ENCODE measurements around the gene DESI2.
"Not testable (repeated sequence)": the region's sequence is repeated elsewhere in the genome, so short reads cannot be mapped to it uniquely, and the experiment has no call there.

DESI2 gene

DNA sequence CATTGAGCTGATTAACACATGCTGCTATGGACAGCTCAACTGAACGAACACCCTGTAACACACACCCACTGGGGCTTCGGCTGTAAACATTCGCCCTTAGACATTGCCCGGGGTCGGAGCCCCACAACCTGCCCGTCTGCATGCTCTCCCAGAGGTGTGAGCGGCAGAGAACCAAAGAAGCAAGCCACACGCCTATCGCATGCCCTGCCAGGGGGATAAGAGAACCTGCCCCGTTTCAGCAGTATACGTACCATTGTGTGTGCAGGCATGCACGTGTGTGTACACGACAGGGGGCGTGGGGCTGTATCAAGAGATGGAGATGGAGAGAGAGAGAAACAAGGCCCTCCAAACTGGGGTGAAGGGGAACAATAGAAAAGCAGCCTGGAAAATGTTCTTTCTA lies 9.9 kb upstream of the DESI2 start:
- H3K4me3 ChIP-seq (ENCODE audit: low read length), result no peak overlapping the region
- TF ChIP-seq ZNF274 (IDR thresholded peaks at IDR 0.05; ENCODE audit: low read depth, low read length), result no peak

- H3K4me3 ChIP-seq (ENCODE audit: low read length), result no peak overlapping the region
- no peak for TF ChIP-seq ZNF274 (IDR thresholded peaks at IDR 0.05; ENCODE audit: low read depth, low read length)
Measured at GRCh38 chr1:244645414-244645813, 7.5 kb upstream of the DESI2 start.

GRCh38 chr1:244645890-244646289 lies 7.0 kb upstream of the DESI2 start:
- no peak for TF ChIP-seq ZNF274 (IDR thresholded peaks at IDR 0.05; ENCODE audit: low read depth, low read length)
- H3K4me3 ChIP-seq (ENCODE audit: low read length), result no peak overlapping the region

DNA sequence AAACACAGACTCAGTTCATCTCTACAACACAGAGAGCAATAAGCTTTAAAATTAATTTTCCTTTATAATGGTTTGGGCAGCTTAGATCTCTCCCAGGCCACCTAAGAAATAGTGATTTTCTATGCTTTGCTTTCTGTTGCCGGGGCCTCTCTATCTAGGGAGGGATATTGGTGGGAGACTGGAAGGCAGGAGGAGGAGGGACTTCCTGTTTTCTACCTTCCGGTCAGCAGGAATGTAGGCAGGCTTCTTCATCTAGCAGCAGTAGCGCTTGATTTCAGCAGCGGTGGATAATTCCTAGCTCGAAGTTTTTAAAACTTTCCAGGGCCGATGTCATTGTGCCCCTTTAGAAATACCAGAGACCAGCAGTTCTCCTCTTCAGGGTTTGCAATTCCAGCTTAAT lies 5.1 kb upstream of the DESI2 start:
- TF ChIP-seq ZNF274 (IDR thresholded peaks at IDR 0.05; ENCODE audit: low read depth, low read length), result no peak
- no peak overlapping the region for H3K4me3 ChIP-seq (ENCODE audit: low read length)

DNA sequence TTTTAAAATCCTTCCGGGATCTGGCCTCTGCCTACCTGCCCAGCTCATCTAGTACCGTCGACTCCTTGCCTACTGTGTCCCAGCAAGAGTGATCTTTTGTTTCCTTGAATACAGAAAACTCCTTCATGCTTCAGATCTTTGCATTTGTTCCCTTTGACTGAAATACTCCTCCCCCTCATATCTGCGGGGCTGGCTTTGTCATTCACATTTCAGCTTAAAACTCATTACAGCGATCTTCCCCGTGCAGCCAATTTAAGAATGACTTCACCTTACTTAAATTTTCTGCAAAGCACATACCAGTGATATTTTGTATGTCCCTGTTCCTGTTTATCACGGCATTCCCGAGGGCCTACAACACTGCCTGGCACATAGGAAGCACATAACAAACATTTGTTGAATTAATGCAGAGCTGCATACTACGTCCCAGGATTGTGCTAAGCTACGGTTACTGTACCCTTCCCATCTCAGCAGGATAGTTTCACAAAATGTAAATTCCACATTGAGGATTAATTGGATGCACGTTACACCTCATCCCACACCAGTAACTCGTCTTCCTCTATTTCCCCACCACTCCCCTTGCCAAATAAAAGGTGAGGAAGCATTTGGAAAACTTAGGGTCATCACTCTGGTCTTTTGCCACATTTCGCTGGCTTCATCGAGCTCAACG lies 837 bp upstream of the DESI2 start:
- no peak for TF ChIP-seq ZNF274 (IDR thresholded peaks at IDR 0.05; ENCODE audit: low read depth, low read length)
- peak overlapping the region; percentile 54 for H3K4me3 ChIP-seq (ENCODE audit: low read length)

DNA sequence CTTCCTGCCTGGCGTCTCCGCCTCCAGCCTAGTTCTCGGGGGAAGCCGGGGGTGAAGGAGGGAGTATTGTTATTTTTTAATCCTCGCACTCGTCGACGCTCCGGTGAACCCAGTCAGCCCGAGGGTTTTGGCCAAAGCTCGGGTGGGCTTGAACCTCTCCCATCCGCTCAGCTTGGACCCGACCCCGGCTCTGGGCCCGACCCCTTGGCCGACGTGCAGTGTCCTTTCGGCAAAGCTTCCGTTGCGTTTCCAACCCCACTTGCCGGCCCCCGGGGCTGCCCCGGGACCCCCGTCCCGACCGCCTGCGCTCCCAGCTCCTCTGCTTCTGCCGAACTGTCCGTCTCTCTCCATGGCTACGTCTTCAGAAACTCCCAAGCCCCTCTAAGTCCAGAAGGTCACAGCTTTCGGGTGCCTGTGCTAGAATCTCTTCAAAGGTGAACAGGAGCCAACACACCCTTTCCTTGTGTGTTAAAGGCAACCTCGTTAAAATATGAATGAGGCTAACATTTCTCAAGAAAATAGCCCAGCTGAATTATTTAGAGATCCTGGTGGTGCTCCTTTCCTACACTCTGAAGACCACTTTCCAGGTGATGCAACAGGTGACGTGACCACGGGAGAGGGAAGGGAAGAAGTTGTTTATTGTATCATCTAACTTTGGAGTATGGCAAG lies 647 bp downstream of the DESI2 start:
- no peak for TF ChIP-seq ZNF274 (IDR thresholded peaks at IDR 0.05; ENCODE audit: low read depth, low read length)

GRCh38 chr1:244654108-244655038 lies 1.4 kb downstream of the DESI2 start:
- TF ChIP-seq ZNF274 (IDR thresholded peaks at IDR 0.05; ENCODE audit: low read depth, low read length), result no peak
- peak overlapping the region; percentile 84 for H3K4me3 ChIP-seq (ENCODE audit: low read length)

More for the DNA sequence above, 647 bp downstream of the DESI2 start:
- H3K4me3 ChIP-seq (ENCODE audit: low read length), result peak overlapping the region; percentile 84

DNA sequence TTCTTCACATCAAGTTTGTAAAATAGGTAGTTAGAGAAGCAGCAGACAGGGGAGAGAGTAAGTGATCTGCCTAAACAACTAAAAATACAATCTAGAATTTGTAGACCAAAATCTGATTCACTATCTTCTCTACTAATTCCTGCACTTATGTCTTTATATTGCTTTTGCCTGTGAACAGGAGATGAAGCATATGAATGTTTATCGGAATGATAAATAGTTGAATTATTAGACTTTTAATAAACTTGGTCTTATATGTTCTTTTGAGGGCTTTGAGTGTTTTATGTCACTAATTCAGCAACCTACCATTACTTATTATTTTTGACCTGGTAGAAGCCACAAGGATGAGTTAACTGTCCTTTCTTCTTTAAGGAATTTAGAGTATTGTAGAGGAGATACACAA lies 2.3 kb downstream of the DESI2 start:
- peak overlapping the region; percentile 84; the same call in 1 of the 2 replicates for H3K4me3 ChIP-seq (ENCODE audit: low read length)
- TF ChIP-seq ZNF274 (IDR thresholded peaks at IDR 0.05; ENCODE audit: low read depth, low read length), result no peak

DNA sequence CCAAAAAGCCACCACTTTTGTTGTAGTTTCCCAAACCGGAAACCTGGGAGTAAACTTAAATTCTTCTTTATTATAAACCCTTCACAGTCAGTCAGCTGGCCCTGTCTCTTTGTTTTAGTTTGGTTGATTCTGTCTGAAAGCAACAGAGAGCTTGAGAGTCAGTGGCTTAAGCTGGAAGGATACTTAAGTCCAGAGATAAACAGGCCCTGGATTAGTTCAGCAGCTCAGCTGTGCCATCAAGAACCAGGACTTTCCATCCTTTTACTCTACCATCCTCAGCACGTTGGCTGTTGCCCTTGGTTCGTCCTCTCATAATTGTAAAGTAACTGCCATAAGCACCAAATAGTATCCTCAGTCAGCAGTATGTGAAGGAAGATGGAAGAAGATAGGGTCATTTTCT lies 4.5 kb downstream of the DESI2 start:
- no peak for TF ChIP-seq ZNF274 (IDR thresholded peaks at IDR 0.05; ENCODE audit: low read depth, low read length)
- no peak overlapping the region for H3K4me3 ChIP-seq (ENCODE audit: low read length)

GRCh38 chr1:244659694-244660093 lies 6.8 kb downstream of the DESI2 start:
- no peak for TF ChIP-seq ZNF274 (IDR thresholded peaks at IDR 0.05; ENCODE audit: low read depth, low read length)
- H3K4me3 ChIP-seq (ENCODE audit: low read length), result no peak overlapping the region

GRCh38 chr1:244660595-244660994 lies 7.7 kb downstream of the DESI2 start:
- TF ChIP-seq ZNF274 (IDR thresholded peaks at IDR 0.05; ENCODE audit: low read depth, low read length), result no peak
- no peak overlapping the region for H3K4me3 ChIP-seq (ENCODE audit: low read length)

DNA sequence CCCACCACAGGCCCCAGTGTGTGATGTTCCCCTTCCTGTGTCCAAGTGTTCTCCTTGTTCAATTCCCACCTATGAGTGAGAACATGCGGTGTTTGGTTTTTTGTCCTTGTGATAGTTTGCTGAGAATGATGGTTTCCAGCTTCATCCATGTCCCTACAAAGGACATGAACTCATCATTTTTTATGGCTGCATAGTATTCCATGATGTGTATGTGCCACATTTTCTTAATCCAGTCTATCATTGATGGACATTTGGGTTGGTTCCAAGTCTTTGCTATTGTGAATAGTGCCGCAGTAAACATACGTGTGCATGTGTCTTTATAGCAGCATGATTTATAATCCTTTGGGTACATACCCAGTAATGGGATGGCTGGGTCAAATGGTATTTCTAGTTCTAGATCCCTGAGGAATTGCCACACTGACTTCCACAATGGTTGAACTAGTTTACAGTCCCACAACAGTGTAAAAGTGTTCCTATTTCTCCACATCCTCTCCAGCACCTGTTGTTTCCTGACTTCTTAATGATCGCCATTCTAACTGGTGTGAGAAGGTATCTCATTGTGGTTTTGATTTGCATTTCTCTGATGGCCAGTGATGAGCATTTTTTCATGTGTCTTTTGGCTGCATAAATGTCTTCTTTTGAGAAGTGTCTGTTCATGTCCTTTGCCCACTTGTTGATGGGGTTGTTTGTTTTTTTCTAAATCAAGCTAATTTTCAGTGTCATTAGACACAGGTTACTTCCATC lies 8.8 kb downstream of the DESI2 start:
- not testable (repeated sequence) for H3K4me3 ChIP-seq (ENCODE audit: low read length)

DNA sequence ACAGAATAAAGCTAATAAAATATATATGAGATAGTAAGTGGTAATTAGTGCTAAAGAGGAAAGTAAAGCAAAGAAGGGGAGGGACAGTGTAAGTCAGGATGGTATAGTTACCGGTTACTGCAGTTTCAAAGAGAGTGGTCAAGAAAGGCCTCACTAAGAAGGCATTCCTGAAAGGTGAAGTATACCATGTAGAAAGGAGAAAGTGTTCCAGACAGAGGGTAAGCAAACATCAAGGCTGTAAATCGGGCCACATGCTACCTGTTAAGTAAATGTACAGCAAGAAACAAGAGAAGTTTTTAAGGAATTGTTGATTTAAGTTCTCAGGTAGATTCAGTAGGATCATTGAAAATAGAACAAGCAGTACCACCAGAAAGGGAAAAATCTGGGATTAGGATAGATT lies 9.7 kb downstream of the DESI2 start:
- H3K4me3 ChIP-seq (ENCODE audit: low read length), result no peak overlapping the region
- TF ChIP-seq ZNF274 (IDR thresholded peaks at IDR 0.05; ENCODE audit: low read depth, low read length), result no peak

- TF ChIP-seq ZNF274 (IDR thresholded peaks at IDR 0.05; ENCODE audit: low read depth, low read length), result no peak
- no peak overlapping the region for H3K4me3 ChIP-seq (ENCODE audit: low read length)
Measured at GRCh38 chr1:244664353-244664752, 11.4 kb downstream of the DESI2 start.

Data from GM08714 (cell line).